HG03457 (cell line): Measurements from ENCODE around the gene HRH2.

Experiments
- ATAC-seq: cut with Tn5 transposase; IDR thresholded peaks from one replicate; pipeline ENCODE4 v1.9.1; 2021; ENCODE audit warnings: moderate number of reproducible peaks; ENCODE audit not compliant: unreplicated experiment

HRH2 gene

DNA sequence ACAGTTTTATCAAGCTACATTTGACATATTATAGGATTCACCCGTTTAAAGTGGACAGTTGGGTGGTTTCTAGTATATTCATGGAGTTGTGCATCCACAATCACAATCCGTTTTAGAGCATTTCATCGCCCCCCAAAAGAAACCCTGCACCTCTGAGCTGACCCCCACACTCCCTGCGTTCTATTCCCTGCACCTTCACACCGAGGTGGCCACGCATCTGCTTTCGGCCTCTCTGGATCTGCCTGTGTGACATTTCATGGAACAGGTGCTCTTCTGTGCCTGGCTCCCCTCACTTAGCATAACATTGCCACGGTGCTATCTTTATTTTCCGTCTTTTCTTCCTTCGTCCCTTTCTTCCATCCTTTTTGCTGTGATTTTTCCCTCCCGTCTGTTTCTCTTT lies 32.7 kb downstream of the HRH2 start:
- no peak for ATAC-seq

DNA sequence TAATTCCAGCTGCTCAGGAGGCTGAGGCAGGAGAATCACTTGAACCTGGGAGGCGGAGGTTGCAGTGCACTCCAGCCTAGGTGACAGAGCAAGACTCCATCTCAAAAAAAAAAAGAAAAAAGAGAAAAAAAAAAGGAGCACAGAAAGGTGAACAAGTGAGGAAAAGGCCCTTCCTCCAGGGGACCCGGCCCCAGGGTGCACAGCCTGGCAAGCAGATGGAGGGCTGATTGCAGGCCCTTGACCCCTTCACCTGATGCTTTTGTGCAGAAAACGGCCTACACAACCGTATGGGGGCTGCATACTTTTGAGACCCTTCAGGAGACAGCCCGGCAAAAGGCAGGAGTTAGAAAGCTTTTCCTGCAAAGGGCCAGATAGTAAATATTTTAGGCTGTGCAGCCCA lies 33.9 kb downstream of the HRH2 start:
- ATAC-seq, result no peak

DNA sequence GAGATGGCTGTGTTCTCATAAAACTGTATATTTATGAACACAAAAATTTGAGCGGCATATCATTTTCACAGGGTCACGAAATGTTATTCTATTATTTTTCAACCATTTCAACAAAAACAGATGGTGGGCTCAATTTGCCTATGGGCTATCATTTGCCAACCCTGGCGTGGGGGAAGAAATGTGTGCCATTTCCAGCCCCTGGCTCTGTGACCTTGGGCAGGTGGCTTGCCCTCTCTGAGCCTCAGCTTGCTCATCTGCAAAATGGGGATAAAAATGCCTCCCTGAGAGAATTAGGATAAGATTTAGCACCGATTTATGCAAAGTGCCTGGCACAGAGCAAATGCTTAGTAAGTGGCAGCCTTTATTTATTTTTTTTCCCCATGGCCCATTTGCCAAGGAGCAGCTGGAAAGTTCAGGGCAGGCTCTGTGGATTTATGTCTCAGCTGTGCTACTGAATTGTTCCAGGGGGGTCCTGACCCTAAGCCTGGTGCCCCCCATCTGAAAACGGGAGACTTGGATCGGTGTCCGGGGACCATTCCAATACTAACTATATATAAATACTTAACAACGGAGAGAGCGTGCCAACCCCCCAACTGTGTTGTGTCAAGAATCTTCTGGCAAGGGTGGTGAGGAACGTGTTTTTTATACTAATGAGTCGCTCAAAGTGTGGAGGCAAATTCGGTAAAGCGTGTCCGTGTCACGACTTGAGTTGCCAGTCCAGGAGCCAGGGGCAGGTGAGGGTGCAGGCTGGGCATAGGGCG lies 34.5 kb downstream of the HRH2 start:
- no peak for ATAC-seq

DNA sequence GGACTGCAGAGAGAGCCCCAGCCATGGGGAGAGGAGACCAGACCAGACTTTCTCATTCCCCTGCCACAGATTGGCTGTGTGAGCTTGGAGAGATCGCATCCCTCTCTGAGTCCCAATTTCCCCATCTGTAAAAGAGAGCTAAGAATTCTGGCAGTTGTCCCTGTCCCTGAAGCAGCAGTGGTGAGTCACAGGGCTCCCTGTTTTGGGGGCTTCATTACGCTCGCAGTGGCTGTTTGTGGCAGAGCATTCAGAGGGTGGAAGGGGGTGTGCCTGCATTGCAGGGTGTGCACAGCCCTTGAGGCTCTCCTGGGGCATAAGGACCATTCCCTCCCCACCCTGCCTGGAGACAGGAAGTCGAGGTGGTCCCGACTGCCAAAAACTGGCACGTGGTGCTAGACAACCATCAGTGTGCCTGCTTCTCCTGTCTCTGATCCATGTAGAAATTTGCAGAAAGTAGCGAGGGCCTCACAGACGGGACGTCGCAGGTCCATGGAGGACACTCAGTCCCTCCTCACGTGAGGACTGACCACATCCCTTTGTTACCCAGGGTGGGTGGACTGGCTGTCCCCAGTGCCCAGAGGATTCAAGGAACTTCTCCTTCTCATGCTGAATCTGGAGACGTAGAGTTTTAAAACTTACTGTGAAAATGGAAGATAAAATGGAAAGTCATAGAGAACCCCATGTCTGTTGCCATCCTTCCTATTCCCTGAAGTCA lies 35.3 kb downstream of the HRH2 start:
- ATAC-seq, result no peak

DNA sequence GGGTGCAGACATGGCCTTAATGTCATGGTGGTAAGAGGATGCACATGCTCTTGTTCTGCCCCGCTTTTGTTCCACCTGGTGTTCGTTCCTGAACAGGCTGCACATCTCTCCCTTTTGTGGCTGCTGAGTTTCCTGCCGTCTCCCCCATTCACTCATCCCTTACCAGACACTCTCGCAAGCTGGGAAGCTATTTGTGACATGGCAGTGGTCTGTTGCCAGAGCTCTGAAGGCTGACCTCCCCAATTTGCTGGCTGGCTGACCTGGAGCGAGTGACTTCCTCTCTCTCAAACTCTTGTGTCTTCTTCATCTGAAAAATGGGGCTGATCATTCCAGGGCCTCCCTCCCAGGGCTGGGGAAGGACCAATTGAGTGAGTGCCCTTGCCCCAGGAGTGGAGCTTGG lies 35.9 kb downstream of the HRH2 start:
- no peak for ATAC-seq

DNA sequence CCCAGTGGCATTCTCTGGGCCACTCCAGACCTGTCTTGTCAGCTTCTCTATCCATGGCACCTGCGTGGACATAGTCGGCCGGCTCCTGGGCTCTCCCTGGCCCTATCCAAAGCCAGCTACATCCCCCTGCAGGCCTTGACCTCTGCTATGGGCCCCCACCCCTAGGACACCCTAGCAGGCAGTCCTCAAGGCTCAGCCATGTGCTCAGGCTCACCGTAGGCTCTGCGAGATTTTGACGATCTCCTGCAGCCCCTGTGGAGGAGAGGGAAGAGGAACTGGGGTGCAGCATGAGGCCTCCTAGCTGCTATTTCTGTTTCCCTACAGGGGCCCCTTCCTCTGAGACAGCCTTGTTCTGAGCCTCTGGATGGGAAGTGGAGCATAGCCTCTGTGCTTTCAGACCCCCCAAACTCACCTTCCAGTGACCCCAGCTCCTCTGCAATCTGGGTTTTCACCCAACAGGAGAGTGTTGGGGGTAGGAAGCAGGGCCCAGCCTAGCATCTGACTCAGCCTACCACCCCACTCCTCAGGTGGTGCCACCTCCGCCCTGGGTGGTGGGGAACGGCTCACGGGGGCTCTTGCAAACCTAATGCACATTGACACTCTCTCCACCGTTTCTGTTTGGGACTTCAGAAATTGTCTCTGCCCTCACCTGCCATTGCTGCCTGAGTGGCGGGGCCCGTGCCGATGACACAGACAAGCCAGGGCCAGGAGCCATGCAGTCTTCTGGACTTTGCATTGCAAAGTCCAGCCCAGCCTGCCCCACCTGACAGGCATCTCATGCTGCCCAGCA lies 36.7 kb downstream of the HRH2 start:
- no peak for ATAC-seq

DNA sequence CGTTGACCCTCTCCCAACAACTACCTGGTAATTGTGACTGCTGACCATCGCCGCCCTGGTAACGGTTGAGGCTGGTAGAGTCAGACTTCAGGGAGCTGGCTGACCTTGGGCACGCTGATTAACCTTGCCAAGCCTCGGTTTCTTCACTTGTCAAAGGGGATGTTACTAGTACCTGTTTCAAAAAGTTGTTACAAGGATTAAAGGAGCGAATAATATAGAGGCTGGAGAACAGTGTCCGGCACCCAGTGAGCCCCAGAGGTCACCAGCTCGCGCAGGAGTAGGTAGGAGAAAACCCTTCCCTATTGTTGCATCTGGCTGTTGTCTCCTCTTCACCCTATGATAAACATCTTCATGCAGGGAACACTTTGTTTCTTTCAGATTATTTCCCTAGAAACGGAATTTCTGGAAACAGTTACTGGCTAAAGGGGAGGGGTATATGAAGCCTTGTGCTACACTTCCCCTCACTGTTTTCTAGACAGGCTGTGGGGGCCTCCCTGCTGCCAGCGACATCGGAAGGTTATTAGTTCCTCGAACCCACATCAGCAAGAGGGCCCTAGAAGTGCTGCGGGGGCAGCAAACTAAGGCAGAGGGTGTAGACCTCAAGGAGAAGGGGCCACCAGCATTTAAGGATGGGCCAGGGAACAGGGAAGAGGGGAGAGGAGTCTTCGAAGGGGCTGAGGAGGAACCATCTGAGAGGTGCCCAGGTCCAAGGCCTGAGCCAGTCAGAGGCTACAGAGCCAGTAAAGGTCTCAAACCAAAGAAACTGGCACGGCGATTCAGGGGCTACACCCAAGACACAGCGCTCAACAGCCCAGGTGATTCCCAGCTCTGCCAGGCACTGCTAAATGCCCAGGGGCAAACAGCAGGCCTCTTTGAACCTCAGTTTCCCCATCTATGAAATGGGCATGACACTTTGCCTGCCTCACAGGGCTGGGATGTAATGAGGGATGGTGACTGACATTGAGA lies 37.6 kb downstream of the HRH2 start:
- no peak for ATAC-seq

DNA sequence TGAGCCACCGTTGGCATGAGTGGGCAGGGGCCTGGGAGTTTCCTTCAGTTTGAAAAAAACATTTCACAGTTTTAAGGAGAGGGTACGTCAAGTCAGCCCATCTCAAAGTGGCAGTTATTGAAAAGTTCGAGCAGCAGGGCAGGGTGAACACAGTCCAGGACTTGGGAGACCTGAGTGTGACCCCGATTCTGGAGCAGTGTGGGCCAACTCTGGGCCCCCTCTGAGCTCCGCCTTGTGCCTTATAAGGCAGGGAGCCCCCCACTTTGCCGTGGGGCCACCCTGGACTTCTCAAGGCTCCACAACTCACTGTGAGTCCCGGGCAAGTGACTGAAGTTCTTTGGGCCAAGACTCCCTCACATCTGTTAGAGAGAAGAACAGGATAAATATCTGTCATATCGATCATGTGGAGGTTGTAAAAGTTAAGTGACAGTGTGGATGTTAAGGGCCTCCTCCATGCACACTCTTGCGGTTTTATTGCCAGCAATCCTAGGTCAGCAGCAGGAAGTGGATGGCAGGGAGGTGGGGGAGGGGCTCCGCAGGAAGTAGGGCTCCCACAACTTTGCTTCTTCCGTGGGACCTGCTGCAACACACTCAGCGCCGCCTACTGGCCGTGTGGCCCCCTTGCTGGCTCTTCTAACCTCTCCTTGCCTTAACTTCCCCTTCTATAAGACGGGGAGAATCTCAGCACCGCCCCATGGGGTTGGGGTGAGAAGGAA lies 38.4 kb downstream of the HRH2 start:
- no peak for ATAC-seq

DNA sequence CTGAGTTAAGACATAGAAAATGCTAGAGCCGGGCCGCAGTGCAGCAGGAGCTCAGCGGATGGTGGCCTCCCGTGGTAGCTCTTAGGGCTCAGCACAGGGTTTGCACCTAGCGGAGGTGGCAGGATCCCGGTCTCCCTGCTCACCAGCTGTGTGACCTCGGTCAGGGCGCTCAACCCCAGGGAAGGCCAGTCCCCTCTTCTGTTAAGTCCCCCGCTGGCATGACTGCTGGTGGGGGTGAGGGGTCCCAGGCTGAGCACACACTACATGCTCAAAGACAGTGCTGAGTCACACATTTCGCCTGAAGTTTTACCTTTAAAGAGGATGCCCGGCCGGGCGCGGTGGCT lies 39.0 kb downstream of the HRH2 start:
- no peak for ATAC-seq

DNA sequence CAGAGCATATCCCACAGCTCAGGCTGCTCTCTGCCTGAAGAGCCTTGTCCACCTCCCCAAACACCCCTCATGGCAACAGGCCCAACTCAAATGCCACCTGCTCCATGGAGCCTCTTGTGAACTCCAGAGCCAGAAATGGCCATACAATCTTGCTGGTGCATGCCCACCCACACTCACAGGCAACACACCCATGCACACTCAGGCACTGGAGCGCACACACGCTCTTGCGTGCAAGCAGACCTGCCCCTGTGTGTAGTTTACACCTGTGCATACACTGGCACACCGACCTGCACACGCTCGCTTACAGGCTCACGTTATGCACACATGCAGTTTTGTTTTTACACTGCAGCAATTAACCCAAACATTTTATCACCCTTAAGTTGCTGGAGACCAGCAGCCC lies 40.0 kb downstream of the HRH2 start:
- no peak for ATAC-seq

DNA sequence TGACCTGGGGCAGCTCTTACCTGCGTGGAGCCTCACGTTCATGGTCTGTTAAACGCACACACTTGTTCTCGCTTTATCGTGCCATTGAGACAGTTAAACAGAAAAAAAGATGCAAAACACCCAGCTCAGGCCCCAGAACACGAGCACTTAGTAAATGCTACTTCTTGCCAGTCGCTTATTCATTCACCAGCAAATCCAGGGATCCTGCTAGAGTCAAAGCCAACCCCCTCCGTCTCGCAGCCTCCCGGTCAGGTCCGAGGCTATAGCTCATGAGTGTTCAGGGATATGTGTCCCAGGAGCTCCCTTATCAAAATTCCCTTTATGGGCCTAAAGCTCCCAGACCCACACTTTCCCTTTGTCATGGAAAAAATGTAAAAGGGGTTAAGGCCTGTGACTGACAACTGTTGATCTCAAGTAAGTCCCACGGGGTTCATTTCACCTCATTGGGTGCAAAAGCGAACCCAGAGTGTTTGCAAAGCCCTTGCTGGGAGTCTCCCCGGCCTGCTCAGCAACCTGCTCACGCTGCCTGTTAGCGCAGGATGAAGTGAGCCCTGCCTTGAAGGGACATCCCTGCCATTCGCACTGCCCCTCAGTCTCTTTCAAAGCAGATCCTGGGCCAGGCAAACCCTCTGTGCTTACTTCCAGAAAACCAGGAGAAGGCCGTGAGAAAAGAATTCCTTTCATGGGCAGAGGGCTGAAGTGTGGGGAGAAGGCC lies 40.7 kb downstream of the HRH2 start:
- no peak for ATAC-seq

DNA sequence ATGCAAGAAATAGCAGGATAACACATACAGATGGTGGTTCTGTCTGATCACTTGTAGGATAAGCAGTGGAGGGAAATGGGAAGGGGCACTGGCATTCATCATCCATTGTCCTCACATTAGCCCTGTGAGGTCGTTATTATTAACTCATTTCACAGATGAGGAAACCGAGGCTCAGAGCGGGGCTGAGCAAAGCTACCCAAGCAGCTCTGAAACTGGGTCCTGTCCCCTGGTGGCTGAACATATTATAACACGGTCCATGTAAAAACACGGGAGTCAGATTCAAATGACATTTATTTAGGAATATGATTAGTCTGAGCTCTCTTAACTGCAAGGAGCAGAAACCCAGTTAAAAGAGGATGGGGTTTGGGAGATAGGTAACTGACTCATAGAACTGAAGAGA lies 43.1 kb downstream of the HRH2 start:
- no peak for ATAC-seq

DNA sequence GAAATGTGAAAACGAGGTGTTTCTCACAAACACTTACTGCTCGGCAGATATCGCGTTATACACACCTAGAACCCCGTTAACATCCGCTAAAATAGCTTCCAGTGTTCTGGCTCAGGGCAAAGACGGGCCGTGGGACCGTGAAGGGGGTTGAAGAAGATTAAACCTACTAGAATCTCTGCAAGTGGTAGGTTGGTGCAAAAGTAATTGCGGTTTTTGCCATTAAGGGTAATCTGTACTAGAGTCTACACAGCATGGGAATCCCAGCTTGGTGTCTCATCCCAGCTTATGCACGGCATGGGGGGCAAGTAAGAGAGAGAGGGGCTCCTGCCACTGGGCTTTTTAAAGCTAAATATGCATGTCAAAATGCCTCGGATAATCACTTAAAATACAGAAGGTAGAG lies 43.9 kb downstream of the HRH2 start:
- no peak for ATAC-seq

DNA sequence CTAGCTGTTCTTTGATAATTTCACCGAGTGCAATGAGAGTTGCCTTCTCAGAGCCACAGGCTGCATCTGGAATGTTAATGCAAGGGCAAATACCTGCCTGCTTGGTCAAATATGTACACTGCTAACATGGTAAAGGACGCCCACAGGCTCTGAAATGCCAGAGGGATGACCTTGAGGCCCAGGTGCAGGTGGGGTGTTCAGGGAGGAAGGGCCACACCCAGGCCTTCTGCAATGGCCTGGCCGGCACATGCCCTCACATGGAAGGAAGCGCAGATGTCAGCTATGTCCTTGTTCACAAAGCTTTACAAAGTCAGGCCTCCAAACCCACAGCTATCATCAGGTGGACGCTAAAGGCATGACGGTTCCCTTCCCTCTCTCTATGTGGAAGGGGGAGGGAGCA lies 48.6 kb downstream of the HRH2 start:
- ATAC-seq, result no peak

DNA sequence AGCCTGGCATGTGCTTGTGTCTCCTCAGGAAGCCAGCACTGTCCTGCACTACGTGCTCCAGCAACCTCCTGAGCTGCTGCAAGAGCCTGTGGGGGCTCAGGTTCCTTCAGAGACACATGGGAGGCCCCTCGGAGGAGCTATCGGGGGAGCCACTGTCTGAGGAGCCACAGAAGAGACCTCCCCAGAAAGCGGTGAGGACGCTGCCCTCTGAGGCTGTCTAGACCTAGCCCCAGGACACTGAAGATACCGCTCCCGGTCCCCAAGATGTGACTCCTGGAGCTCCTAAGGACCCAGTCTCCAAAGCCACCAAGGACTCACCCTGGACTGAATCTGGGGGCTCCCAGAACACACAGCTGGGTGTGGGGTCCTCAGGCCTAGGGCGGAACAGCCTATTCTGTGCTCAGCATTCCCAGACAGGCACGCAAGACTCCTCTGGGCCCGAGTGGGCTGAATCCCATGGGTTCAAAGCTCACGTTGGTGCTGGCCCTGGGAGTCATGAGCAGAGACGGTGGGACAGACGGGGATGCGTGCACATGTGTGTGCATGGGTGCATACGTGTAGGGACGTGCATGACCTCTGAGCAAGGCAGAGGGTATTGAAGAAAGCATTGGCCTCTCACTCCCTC lies 50.0 kb downstream of the HRH2 start:
- ATAC-seq, result no peak

DNA sequence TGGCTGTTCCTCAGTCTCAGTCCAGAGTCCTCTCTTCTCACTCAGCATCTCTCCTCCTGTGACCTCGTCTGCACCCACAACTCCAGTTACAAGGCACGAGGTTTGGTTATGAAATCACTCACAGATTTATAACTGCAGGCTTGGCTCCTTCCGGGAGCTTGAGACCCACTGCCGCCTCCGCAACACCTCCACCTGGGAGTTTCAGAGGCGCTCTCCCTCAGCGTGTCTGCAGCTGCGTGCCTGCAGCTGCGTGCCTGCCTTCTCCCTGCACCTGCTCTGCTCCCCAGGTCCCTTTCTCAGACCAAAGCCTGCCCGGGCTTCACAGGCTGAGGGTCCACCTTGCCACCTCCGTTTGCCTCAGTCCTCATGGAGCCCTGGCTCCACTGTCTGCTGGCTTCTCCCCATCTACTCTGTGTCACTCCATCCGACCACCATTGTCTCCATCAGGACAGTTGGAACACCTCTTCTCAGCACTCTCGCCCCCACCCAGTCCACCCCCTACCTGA lies 51.5 kb downstream of the HRH2 start:
- ATAC-seq, result no peak

DNA sequence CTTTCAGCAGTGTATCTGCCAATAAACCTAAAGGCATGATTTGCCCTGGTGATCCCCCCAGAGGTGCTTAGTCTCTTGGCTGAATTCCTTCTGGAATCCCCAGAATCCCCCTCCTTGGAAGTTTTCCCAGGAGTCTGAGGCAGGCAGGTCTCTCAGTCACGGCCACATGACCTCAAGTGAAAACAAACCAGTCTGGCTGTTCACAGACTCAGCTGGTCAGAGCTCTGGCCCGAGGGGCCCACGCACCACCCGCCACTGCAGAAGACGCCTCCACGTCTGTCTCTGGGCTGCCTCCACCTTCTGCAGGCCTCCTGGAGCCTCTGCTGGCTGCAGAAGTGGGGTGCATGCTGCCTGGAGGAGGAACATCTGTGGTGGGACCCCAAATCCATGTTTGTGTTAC lies 52.5 kb downstream of the HRH2 start:
- no peak for ATAC-seq

DNA sequence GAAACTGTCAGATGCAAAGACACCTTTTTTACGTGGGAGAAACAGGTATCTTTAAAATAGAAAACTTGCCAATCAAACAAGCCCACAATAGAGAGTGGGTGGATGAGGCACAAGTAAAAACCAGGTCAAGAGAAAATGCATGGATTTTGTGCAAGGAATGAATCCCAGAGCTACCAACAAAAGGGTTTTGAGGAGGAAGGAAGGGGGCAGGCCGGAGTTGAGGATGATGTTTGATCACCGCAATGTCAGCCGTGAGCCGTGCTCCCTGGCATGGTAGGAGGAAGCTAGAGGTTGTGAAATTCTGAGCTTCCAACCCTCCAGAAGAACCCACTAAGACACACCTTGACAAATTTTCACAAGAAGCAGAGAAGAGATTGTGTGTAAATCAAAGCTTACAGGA lies 53.2 kb downstream of the HRH2 start:
- ATAC-seq, result no peak
